ENCODE measurements around the gene GANAB. TPM values are rescaled to one million over a fixed set of nuclear protein-coding genes. Genes with fewer than 3 reads are reported as not detected.

Gene GANAB
- total and polyA plus RNA-seq, 2 of the 13 experiments (the other 11 are each of a cell fraction or from before 2014, with no cell fraction given) = 99.5 to 234 TPM

DNA sequence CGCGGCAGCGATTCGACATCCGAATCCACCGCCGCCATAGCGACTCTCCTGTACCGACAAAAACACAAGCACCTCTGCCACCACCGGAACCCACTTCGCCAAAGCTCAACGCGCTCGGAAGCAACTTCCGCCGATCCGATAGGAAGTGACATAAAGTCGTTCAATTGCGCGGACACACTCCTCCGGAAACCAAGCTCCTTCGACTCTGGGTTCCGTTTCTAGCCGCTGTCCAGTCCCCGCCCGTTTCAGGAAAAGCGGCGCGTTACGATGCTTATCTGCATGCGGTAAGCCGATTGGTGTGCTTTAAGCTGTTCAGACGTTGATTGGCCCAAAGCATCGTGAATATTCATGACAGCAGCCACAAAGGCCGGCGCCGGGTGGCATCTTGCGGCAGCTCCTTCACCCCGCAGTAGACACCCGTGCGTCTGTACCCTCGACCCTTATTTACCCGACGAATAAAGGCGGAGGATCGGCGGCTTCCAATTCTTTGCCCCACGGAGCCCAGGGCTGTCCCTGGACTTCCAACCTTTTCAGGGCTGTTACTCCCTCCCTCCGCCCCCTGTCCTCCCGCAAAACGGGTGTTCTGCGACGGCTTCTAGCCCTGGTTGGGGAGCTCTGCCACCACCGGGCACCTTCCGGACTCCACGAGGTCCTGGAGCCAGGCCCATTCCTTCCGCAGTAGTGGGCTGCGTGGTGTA, 54.8 kb downstream of the GANAB start, which contains the start of gene TUT1 (continued):
- TF ChIP-seq ZNF142 (CRISPR knock-in tag; IDR thresholded peaks at IDR 0.05) = peak; percentile 88
- TF ChIP-seq ARNTL (CRISPR knock-in tag; IDR thresholded peaks at IDR 0.05) = peak; percentile 41; the same call in 1 of the 2 replicates
- no peak for TF ChIP-seq STAT5B (CRISPR knock-in tag; IDR thresholded peaks at IDR 0.05)
- peak; percentile 92 for TF ChIP-seq ZNF614 (CRISPR knock-in tag; IDR thresholded peaks at IDR 0.05; ENCODE audit: borderline replicate concordance)
- peak; percentile 63 for TF ChIP-seq RBFOX2 (IDR thresholded peaks at IDR 0.05; ENCODE audit: low read depth, low read length)
- peak; percentile 68; the same call in 1 of the 2 replicates for TF ChIP-seq ARID5B (CRISPR knock-in tag; IDR thresholded peaks at IDR 0.05)
- peak; percentile 79; the same call in 1 of the 2 replicates for TF ChIP-seq HNF1B (CRISPR knock-in tag; IDR thresholded peaks at IDR 0.05)
- TF ChIP-seq KDM3A (CRISPR knock-in tag; IDR thresholded peaks at IDR 0.05; ENCODE audit: low read depth) = peak; percentile 84; the same call in 1 of the 2 replicates
- no peak for TF ChIP-seq ZNF75D (CRISPR knock-in tag; IDR thresholded peaks at IDR 0.05; ENCODE audit: borderline replicate concordance)
- TF ChIP-seq ZBTB20 (CRISPR knock-in tag; IDR thresholded peaks at IDR 0.05; ENCODE audit: borderline replicate concordance, low read depth) = peak; percentile 77
- TF ChIP-seq CCAR2 (optimal IDR thresholded peaks at IDR 0.05; ENCODE audit: low read depth, low read length) = peak; percentile 90
- TF ChIP-seq ZNF788 (CRISPR knock-in tag; IDR thresholded peaks at IDR 0.05; ENCODE audit: borderline replicate concordance) = peak; percentile 94; the same call in 1 of the 2 replicates
- 0 out of 2 replicates have a peak, but pooled peaks have one; percentile 59 for TF ChIP-seq ZNF672 (CRISPR knock-in tag; IDR thresholded peaks at IDR 0.05)
- TF ChIP-seq TMF1 (CRISPR knock-in tag; IDR thresholded peaks at IDR 0.05; ENCODE audit: low read depth) = no peak
- TF ChIP-seq ZNF44 (CRISPR knock-in tag; IDR thresholded peaks at IDR 0.05) = no peak
- no peak for TF ChIP-seq PBX2 (CRISPR knock-in tag; IDR thresholded peaks at IDR 0.05)
- peak; percentile 96 for TF ChIP-seq ZNF430 (CRISPR knock-in tag; IDR thresholded peaks at IDR 0.05)
